Inflammatory macrophage treated with lipopolysaccharide for 4 hours (primary cell): ENCODE measurements around the gene GRB14.
"Not testable (repeated sequence)": the region's sequence is repeated elsewhere in the genome, so short reads cannot be mapped to it uniquely, and the experiment has no call there.

Experiments used
- DNase-seq: peaks from one replicate; pipeline ENCODE4 v3.0.0-alpha.2; 2020

Gene GRB14

GRCh38 chr2:164620873-164621763 lies at the start of gene GRB14:
Gene GRB14, minus strand, starts transcription at chr2:164621482. Its CDS starts 173 bp downstream, at chr2:164621309.
- DNase-seq = no peak

DNA sequence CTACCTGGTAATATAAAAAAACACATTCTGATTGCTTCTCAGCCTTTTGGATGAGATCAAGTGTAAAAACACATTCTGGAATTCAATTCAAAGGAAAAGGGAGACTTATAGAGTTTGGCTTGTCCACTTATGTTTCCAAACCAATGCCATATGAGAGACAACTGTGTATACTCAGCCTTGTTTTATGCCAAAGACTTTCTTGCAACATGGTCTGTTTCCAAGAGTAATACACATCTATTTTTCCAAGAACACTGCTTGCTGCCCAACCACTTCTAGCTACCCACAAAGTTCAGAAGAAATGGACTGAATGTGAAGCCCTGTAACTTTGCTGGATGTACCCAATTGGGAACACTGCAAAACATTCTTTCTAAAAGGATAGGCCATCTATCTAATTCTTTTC lies 48.0 kb upstream of the GRB14 start:
- no peak for DNase-seq

- DNase-seq = no peak
These were observed 46.3 kb upstream of the GRB14 start for GRCh38 chr2:164667566-164667965.

DNA sequence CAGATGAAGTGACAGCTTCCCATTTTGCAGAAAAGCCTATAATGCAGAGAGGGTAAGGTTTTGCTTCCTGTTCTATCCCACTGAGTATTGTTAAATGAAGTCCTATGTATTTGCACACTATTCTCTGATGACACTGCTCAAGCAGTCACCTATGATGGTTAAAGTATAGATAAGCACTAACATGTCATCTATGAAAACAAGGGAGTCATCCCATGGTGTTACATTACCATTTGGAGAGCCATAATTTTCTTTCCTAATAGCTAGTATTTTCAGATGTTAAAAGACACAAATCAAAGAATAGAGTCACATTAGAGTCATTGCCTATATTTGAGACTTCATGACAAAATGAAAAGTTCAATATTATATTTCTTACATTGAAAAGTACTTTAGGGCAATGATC lies 42.8 kb upstream of the GRB14 start:
- no peak for DNase-seq

DNA sequence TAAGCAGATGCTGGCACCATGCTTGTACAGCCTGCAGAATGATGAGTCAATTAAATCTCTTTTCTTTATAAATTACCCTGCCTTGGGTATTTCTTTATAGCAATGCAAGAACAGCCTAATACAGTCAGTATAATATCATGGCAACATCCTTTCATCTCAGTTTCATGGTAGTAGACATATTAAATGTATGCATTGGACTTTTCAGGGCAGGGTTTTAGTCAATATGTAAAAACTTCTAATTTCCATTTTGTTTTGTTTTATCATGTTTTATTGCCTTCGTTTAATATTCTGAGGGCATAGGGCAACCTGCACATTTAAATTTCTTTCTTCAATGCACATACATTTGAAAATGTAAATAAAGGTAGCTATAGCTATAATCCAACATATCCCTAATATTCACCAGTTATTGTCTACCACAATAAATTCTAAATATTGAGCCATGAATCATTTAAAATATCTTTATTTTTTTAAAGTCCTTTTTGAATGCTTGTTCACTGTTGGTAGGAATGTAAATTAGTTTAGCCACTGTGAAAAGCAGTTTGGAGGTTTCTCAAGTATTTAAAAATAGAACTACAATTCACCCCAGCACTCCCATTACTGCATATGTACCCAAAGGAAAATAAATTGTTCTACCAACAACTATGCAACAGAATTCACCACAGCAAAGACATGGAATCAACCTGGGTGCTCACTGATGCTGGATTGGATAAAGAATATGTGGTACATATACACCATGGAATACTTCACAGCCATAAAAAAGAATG lies 41.8 kb upstream of the GRB14 start:
- no peak for DNase-seq

GRCh38 chr2:164662066-164662465 lies 40.8 kb upstream of the GRB14 start:
- DNase-seq = no peak

- DNase-seq = peak; percentile 23
These were observed 40.1 kb upstream of the GRB14 start for GRCh38 chr2:164661349-164661748.

DNA sequence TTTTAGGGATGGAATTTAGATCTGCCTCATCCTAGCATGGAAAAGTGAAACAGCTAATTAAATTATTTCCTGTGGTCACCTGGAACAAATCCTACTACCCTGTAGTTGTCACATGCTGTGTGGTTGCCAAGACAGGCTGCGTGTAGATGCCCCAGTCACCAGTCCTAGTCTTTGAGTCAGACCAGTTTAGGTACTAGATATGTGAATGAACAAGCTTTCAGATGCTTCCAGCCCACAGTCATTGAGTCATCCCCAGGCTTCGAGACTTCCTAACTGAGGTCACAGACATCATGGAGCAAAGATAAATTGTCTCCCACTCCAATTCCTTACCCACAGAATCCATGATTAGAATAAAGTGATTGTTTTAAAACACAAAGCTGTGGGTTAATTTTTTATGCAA lies 35.8 kb upstream of the GRB14 start:
- no peak for DNase-seq

DNA sequence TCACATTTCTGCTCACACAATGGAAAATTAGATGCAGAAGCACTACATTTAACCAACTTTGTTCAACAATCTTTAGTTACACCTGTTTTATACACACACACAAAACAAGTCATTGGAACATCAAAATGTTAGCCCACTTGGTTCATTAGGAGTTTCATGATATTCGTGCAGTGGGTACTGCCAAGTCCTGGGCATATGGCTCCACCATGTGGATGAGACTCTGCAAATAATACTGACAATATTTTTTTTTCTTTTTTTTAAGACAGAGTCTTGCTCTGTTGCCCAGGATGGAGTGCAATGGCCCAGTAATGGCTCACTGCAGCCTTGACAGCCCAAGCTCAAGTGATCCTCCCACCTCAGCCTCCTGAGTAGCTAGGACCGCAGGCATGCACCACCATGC lies 34.5 kb upstream of the GRB14 start:
- DNase-seq = no peak

DNA sequence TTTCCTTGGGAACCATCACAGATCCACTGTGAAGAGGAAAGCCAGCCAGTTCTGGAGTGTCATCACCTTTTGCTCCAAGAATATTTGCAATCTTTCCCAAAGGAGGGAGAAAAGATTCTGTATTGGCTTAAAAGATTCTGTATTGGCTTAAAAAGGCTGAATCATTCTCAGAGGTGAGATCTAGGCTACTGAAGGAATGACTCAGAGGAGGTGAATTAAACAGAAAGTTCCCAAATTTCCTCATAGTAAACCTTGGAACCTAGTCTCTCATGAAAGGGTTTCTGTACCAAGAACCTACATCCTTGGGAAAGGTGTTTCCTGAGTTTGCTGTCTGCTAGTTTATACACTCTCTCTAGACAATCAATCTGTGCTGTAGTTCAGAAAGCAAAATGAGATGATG lies 34.1 kb upstream of the GRB14 start:
- DNase-seq = no peak

DNA sequence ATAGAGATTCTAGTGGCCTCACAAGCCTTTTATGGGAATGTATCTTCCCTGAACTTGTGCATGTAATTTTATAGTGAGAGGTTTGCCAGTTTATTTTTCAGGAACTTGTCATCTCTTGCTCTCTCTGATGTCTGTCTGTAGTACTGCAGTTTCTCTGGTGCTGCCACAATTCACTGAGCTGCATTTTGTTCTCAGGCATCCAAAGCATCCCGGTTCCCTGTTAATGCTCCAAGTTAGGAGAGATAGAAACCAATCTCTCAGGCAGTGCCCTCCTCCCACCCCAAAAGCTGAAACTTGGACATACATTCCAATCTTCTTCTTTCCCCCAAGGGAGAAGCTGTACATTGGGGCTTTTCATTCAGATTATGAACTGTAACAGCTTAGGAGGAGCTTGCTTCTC lies 30.1 kb upstream of the GRB14 start:
- no peak for DNase-seq

DNA sequence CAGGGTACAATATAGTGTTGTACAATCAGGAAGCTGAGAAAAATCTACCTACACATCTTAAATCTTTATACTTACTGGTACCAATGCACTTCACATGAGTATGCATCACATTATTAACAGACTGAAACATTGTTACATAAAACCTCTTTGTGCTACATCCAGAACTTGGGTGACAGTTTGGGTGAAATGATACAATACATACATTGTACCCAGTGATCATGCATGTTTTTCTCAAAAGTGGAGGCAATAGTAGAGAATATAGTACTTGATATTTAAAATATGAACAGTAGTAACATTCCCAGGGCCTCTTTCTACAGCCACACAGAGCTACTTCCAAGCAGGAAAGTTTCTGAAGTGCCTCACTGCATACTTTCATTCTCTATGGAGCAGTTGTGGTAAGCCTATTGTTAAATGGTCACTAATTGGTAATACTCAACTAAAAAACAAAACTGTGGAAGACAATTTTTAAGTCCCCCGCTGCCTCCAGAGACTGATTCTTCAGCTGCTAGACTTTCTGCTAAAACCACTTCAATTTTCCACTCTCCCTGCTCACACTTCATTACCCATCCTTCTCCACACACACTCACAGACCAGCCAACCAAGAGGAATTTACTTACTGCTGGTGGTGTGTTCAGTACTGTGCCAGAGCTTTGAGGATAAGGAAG lies 22.9 kb upstream of the GRB14 start:
- DNase-seq = no peak

- DNase-seq = no peak
These were observed 21.8 kb upstream of the GRB14 start for GRCh38 chr2:164642946-164643555.

- no peak for DNase-seq
These were observed 21.0 kb upstream of the GRB14 start for GRCh38 chr2:164642268-164642667.

DNA sequence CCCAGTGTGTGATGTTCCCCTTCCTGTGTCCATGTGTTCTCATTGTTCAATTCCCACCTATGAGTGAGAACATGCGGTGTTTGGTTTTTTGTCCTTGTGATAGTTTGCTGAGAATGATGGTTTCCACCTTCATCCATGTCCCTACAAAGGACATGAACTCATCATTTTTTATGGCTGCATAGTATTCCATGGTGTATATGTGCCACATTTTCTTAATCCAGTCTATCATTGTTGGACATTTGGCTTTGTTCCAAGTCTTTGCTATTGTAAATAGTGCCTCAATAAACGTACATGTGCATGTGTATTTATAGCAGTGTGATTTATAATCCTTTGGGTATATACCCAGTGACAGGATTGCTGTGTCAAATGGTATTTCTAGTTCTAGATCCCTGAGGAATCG lies 7.0 kb upstream of the GRB14 start:
- not testable (repeated sequence) for DNase-seq

DNA sequence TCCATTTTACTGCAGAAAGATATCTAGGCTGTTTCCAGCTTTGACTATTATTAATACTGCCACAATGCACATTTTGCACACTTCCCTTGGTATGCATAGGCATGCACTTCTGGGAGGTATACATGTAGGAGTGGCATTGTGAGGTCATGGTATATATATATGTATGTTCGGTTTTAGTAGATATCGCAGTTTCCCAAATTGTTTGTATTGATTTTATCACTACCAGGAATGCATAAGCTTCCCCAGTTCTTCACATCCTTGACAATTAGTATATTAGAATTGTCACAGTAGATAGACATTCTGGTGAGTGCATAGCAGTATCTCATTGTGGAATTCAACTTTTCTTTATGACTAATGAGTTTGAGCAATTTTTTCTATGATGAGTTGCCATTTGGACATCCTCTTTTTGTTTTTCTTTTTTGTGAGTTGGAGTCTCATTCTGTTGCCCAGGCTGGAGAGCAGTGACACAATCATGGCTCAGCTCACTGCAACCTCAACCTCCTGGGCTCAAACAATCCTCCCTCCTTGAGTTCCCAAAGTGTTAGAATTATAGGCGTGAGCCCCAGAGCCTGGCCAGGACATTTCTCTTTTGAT lies 4.2 kb upstream of the GRB14 start:
- no peak for DNase-seq

GRCh38 chr2:164624316-164624715 lies 3.0 kb upstream of the GRB14 start:
- no peak for DNase-seq

DNA sequence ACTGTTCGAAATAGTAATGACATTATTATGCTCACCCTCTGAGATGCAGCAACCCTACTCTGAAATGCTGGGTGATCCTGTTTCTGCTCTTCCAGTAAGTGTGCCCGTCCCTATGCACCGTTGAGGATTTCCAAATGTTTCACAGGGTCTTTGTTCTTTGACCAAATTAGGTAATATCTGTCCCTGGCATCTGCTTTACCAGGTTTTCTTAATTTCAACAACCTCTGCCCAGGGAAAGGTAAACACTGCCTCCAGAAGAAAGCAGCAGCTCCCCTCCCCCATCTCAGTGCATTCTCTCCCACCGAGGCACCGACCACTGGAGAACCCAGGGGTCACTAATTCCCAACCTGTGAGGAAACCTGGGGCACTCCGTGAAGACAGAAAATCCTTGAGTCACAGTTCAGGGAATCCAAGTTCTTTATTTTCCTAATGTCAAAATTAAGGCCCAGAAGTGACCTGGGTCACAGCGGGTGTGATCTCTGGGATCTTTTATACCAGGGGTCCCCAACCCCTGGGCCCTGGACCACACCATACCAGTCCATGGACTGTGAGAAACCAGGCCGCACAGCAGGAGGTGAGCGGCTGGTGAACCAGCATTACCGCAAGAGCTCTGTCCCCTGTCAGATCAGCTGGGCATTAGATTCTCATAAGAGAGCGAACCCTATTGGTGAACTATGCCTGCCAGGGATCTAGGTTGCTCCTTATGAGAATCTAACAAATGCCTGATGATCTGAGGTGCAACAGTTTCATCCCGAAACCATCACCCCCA lies 1.2 kb upstream of the GRB14 start:
- DNase-seq = no peak

GRCh38 chr2:164621764-164622105 lies 453 bp upstream of the GRB14 start:
- DNase-seq = no peak

DNA sequence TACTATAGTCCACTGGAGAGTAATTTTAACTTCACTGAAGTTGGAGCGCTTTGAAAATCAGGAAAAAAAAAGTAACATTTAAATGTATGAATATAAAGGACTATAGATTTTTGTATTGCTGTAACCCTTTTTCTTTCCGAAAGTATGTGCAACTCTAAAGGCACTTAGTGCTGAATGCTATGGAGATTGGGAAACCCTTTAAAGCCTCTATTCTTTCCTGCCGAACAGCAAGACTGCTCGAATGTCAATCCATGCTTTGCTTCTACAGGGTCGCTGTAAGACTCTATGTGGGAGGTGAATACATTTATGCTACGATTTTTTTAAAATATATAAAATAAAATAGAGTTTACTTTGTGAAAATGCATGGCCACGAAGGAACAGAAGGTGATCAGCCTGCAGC lies 825 bp downstream of the GRB14 start:
- no peak for DNase-seq

GRCh38 chr2:164617466-164617865 lies 3.8 kb downstream of the GRB14 start:
- DNase-seq = no peak

DNA sequence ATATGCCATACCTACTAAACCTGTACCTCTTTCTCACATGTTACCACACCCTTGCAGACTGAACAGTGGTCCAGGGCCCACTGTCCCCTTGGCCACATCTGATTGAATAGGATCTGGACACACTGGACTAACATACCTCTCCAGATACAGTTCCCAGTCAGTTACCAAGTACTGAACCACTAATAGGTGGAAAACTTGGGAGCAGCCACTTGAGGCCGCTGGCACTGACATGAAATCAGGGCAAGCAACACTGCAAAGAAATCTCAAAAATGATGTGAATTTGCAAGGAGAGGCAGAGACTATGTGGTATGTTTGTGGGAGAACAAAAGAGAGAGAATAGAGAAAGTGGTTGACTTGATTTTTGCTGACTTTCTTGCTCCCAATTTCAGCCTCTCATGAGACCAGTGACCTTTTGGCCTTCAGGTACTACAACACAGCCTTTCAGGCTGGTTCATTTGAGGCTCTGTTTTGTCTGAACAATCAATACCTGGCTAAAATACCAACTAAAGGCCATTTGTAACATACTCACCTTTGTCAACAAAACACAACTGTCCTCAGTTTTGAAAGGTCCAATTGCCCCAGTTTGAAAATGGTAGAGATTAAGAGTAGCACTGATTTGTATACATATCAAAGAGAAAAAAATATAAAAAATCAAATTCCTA lies 7.8 kb downstream of the GRB14 start:
- DNase-seq = no peak
